Epithelial cell of proximal tubule (primary cell): ENCODE results near the gene RIPPLY2. TPM values are rescaled to one million over a fixed set of nuclear protein-coding genes. Genes with fewer than 3 reads are reported as not detected.

ENCODE experiments used
- DNase-seq: peaks from one replicate; pipeline ENCODE4 v3.0.0-alpha.2; 2011; ENCODE audit warnings: low read depth
- H3K4me3 ChIP-seq: 2 replicates; pipeline ENCODE4 v1.5.1; 2011; ENCODE audit warnings: low read depth, mild to moderate bottlenecking, low read length
- total RNA-seq: library from RNA; depleted of rRNA; stranded (reverse); fragments of >200 nt; gene quantifications from 2 replicates; pipeline ENCODE4 v1.2.3, GENCODE V29; 2015
- TF ChIP-seq, protein P1 (sequence below): conservative IDR thresholded peaks from 2 replicates; pipeline ENCODE4 v1.5.1; 2012; ENCODE audit warnings: low read depth, mild to moderate bottlenecking, low read length

RIPPLY2 gene
- total RNA-seq, 1 donor from 2014 or later, result not detected

DNA sequence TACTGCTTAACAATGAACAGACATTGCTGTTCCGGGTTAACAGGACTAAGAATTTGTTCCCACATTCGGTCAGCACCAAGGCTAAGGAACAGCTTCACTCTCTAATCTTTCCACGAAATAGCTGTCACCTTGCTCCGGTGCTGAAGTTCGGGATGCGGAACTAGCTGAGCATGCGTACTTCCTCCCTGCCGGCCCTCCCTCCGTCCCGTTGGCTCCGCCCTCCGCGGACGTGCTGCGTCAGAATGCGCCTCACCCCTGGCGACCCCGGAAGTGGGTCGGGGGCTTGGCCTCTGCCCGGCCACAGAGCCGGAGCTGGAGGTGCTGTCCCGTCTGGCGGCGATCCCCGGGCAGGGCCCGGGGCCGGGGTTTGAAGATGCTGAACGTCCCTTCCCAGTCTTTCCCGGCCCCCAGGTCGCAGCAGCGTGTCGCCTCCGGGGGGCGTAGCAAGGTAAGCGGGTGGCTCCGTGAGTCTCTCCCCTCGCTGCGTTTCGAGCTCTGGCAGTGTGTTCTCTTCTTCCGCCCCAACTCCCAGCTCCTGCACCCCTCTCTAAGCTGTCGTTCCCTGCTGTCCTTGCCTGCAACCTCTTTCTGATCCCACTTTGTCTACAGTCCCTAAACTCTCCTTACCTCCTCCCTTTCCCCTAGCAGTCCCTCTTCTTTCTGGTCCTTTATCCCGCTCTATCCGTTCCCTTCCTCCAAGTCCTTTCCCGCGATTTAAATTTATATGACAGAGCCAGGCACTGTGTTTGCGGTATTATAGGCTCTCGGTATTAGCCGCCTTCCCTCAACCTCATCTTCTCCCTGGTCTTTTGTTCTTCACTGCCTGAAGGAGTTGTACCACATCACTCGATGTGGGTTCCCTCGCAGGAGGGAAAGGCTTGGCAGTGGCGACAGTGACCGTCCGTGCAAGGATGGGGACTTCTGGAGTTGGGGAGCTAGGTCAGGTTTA lies 6.5 kb downstream of the RIPPLY2 start, which contains the start of gene CYB5R4:
TSS of gene CYB5R4 (plus strand) at position 280 of the 949 bp plus-strand sequence. CDS start at position 374, 94 bp downstream.
- DNase-seq, result peak; percentile 71
- TF ChIP-seq, protein P1, sequence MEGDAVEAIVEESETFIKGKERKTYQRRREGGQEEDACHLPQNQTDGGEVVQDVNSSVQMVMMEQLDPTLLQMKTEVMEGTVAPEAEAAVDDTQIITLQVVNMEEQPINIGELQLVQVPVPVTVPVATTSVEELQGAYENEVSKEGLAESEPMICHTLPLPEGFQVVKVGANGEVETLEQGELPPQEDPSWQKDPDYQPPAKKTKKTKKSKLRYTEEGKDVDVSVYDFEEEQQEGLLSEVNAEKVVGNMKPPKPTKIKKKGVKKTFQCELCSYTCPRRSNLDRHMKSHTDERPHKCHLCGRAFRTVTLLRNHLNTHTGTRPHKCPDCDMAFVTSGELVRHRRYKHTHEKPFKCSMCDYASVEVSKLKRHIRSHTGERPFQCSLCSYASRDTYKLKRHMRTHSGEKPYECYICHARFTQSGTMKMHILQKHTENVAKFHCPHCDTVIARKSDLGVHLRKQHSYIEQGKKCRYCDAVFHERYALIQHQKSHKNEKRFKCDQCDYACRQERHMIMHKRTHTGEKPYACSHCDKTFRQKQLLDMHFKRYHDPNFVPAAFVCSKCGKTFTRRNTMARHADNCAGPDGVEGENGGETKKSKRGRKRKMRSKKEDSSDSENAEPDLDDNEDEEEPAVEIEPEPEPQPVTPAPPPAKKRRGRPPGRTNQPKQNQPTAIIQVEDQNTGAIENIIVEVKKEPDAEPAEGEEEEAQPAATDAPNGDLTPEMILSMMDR, result peak; percentile 54
- H3K4me3 ChIP-seq, result peak within 1 kb of the TSS; percentile 91

DNA sequence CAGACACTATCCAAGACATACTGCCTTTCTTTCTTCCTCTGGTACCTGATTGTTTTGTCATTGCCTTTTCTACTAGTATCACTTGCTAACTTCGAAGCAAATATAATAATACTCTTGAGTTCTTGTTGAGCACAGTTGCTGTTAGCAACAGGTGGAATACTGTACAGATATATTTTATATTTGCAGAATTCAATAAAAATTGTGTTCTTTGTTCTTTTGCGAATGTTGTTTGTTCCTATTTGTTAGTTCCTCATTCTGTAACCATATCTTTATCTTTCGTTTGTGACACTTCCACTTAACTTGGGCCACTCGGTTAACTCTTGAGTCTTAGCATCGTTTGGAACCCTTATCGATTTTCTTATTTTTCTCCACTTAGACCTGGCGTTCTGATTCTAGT lies 7.2 kb downstream of the RIPPLY2 start:
- TF ChIP-seq, protein P1, result no peak
- peak overlapping the region; percentile 91 for H3K4me3 ChIP-seq
- DNase-seq, result no peak

DNA sequence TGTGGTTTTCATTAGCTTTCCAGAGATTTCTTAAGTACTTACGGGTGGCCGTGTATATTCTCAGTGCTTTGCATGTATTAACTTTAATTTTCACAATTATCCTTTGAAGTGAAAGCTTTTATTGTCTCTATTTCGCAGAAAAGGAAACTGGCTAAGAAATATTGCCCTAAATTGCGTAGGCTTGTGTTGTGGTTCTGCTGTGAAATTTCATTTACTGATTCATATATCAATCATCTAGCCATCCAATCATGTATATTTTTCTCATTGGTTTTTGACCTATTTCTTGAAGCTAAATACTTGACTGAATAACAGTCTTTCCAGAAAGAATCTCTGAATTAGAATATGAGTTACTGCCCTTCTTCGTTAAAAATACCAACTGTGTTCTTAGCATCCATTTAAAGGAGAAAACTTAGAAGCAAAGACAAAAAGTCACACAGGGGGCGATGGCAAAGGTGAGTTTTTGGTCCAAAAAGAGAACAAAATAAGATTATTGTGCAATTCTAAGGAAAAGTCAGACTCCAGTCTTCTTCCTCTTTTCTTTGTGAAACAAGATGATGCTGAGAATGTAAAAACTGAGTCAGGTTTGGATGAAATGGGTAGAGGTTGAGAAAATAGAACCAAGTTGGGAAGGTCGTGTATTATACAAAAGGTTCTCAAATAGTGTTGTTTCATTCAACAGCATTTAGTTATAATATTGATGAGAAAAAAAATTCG lies 7.8 kb downstream of the RIPPLY2 start:
- peak overlapping the region; percentile 91 for H3K4me3 ChIP-seq
- TF ChIP-seq, protein P1, result no peak
- no peak for DNase-seq

DNA sequence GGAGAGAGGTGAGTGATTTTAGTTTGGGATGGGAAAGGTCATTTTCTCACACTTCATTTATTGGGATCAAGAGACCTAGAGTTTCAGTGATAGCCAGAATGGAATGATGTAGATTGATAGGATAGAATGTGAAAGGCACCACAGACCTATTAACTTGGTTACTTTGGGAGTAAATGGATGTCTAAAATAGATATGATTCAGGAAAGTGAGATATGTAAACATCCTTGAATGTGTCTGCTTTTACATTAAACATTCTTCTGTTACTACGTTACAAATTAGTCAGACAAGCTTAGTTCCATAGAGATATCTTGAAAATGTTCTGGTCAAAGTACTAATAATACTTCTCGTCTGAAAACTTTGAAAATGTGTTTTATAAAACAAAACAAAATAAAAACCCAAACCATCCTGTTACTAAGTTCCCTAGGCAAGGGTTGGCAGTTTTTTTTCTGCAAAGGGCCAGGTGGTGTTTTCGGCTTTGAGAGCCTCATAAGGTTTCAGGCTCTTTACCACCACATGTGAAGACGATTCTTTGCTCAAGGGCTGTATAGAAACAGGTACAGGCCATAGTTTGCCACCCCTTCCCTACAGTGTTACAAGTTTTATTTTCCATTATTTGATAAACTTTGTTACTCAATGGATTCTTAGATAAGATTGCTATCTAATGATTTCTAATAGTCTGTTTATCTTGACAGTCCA lies 9.8 kb downstream of the RIPPLY2 start:
- no peak for DNase-seq
- TF ChIP-seq, protein P1, result no peak
- H3K4me3 ChIP-seq, result no peak overlapping the region

DNA sequence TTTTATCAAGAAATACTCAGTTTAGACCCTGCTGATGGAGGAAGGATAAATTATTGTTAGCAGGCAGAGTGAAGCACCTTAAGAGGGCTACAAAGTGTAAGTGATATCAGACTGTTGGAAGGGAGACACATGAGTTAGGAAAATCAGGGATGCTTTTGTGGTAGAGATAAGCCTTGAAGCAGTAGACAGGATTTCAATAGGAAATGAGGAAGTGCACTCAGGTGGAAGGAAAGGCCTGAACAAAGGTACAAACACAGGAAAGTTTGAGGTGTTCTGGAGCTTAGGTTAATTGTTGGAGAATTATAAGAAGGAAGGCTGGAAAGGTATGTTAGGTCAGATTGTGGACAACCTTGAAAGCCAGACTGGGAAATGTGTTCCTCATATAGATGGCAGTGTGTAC lies 13.9 kb downstream of the RIPPLY2 start:
- no peak for DNase-seq
- TF ChIP-seq, protein P1, result no peak
- H3K4me3 ChIP-seq, result no peak overlapping the region

DNA sequence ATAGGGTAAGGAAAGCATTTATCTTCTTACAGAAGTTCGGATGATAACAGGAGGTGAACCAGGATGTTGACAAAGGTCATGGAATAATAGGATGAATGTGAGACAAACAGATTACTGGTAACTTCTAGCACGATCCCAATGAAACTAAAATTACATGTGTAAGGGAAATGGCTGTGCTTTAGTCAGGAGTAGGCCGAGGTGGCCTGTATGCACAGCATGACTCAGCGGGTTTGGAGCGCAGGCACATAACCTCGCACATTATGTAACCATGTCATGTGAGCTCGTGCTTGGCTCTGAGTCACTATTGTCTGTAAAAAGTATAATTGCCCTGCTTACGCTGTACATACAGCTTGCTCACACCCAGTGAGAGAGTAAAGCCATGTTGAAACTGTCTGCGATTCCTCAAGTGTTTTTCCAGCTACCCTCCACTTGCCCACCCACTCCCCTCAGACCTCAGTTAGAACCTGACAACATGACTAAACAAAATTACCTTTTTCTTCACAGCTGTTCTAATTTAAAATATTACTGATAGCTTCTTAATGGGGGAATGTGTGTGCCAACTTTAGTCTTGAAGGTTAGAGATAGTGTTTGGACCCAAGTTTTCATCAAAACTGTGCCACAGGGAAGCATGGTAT lies 14.5 kb downstream of the RIPPLY2 start:
- TF ChIP-seq, protein P1, result no peak
- DNase-seq, result no peak

More for the DNA sequence above, 14.5 kb downstream of the RIPPLY2 start:
- no peak overlapping the region for H3K4me3 ChIP-seq
